ENCODE data around the gene ISCA2. TPM values are rescaled to one million over a fixed set of nuclear protein-coding genes. Genes with fewer than 3 reads are reported as not detected.

Gene ISCA2
- total RNA-seq, 1 donor from 2014 or later = 19.3 TPM

- intact Hi-C loops (cut with DNase I) = no loop called here
- DNase-seq (ENCODE audit: low spot score) (no peak), ATAC-seq (no peak)
These were observed 14.4 kb upstream of the ISCA2 start for GRCh38 chr14:74478996-74479635.

- intact Hi-C loops (cut with DNase I) = loop anchor here (10.0 kb wide), 1 partner anchor 115 kb away; no protein-coding TSS in a partner anchor
- no peak for DNase-seq (ENCODE audit: low spot score)
- no peak for ATAC-seq
These were observed 13.5 kb upstream of the ISCA2 start for GRCh38 chr14:74480046-74480445.

- no peak for DNase-seq (ENCODE audit: low spot score)
- peak; percentile 13 for ATAC-seq
- intact Hi-C loops (cut with DNase I) = loop anchor here (10.0 kb wide), 1 partner anchor 118 kb away; no protein-coding TSS in a partner anchor
These were observed 11.0 kb upstream of the ISCA2 start for GRCh38 chr14:74482571-74482970.

GRCh38 chr14:74483321-74483720 lies 10.2 kb upstream of the ISCA2 start:
- ATAC-seq (no peak), DNase-seq (ENCODE audit: low spot score) (no peak)
- intact Hi-C loops (cut with DNase I) = loop anchor here (10.0 kb wide), 1 partner anchor 119 kb away; no protein-coding TSS in a partner anchor

GRCh38 chr14:74486164-74486563 lies 7.4 kb upstream of the ISCA2 start:
- ATAC-seq (no peak), DNase-seq (ENCODE audit: low spot score) (no peak)
- intact Hi-C loops (cut with DNase I) = loop anchor here (10.0 kb wide), 1 partner anchor 121 kb away; no protein-coding TSS in a partner anchor

GRCh38 chr14:74488786-74489397 lies 4.7 kb upstream of the ISCA2 start:
- no peak for ATAC-seq
- no peak for DNase-seq (ENCODE audit: low spot score)
- intact Hi-C loops (cut with DNase I) = loop anchor here (10.0 kb wide), 1 partner anchor 124 kb away; no protein-coding TSS in a partner anchor

- ATAC-seq (no peak), DNase-seq (ENCODE audit: low spot score) (no peak)
- intact Hi-C loops (cut with DNase I) = no loop called here
These were observed 3.1 kb upstream of the ISCA2 start for GRCh38 chr14:74490486-74490885.

- intact Hi-C loops (cut with DNase I) = no loop called here
- ATAC-seq (no peak), DNase-seq (ENCODE audit: low spot score) (no peak)
These were observed 1.4 kb upstream of the ISCA2 start for GRCh38 chr14:74491956-74492775.

GRCh38 chr14:74492776-74493342 lies 706 bp upstream of the ISCA2 start, which contains the start of gene NPC2:
TSS of gene NPC2 (minus strand) at chr14:74493305. CDS start at chr14:74493274, 31 bp downstream.
- ATAC-seq = peak; percentile 41
- intact Hi-C loops (cut with DNase I) = no loop called here

GRCh38 chr14:74495356-74495755 lies 1.8 kb downstream of the ISCA2 start:
- DNase-seq (ENCODE audit: low spot score) (no peak), ATAC-seq (no peak)
- intact Hi-C loops (cut with DNase I) = no loop called here

More at GRCh38 chr14:74492776-74493342, 706 bp upstream of the ISCA2 start, which contains the start of gene NPC2:
- DNase-seq (ENCODE audit: low spot score) = no peak

GRCh38 chr14:74500417-74501134 lies 7.0 kb downstream of the ISCA2 start:
- intact Hi-C loops (cut with DNase I) = loop anchor here (5.0 kb wide), 1 partner anchor 112 kb away; the partner anchor contains the start of gene LTBP2
- DNase-seq (ENCODE audit: low spot score) (no peak), ATAC-seq (no peak)

- ATAC-seq (peak; percentile 81), DNase-seq (ENCODE audit: low spot score) (peak; percentile 89)
- intact Hi-C loops (cut with DNase I) = loop anchor here (5.0 kb wide), 1 partner anchor 111 kb away; the partner anchor contains the start of gene LTBP2
These were observed 7.6 kb downstream of the ISCA2 start for GRCh38 chr14:74501135-74501614.

- intact Hi-C loops (cut with DNase I) = loop anchor here (5.0 kb wide), 1 partner anchor 111 kb away; the partner anchor contains the start of gene LTBP2
- ATAC-seq (no peak), DNase-seq (ENCODE audit: low spot score) (no peak)
These were observed 8.1 kb downstream of the ISCA2 start for GRCh38 chr14:74501691-74502090.

GRCh38 chr14:74502236-74503019 lies 8.9 kb downstream of the ISCA2 start:
- intact Hi-C loops (cut with DNase I) = loop anchor here (5.0 kb wide), 1 partner anchor 110 kb away; the partner anchor contains the start of gene LTBP2
- DNase-seq (ENCODE audit: low spot score) (no peak), ATAC-seq (peak; percentile 56)

GRCh38 chr14:74503291-74503937 lies 9.8 kb downstream of the ISCA2 start:
- DNase-seq (ENCODE audit: low spot score) = no peak
- intact Hi-C loops (cut with DNase I) = loop anchor here (5.0 kb wide), 1 partner anchor 109 kb away; the partner anchor contains the start of gene LTBP2
- ATAC-seq = no peak

- ATAC-seq (no peak), DNase-seq (ENCODE audit: low spot score) (no peak)
- intact Hi-C loops (cut with DNase I) = loop anchor here (5.0 kb wide), 1 partner anchor 108 kb away; the partner anchor contains the start of gene LTBP2
These were observed 10.4 kb downstream of the ISCA2 start for GRCh38 chr14:74503938-74504335.

- ATAC-seq (no peak), DNase-seq (ENCODE audit: low spot score) (no peak)
- intact Hi-C loops (cut with DNase I) = loop anchor here (5.0 kb wide), 1 partner anchor 108 kb away; the partner anchor contains the start of gene LTBP2
These were observed 10.8 kb downstream of the ISCA2 start for GRCh38 chr14:74504412-74504811.
